HG03064 (cell line): ENCODE data around the gene DOCK4.

Experiments used
- ATAC-seq: cut with Tn5 transposase; IDR thresholded peaks from one replicate; pipeline ENCODE4 v1.9.1; 2021; ENCODE audit warnings: low read depth; ENCODE audit not compliant: unreplicated experiment

The DOCK4 gene

GRCh38 chr7:112065758-112066157, 140.4 kb downstream of the DOCK4 start:
- ATAC-seq, result no peak

DNA sequence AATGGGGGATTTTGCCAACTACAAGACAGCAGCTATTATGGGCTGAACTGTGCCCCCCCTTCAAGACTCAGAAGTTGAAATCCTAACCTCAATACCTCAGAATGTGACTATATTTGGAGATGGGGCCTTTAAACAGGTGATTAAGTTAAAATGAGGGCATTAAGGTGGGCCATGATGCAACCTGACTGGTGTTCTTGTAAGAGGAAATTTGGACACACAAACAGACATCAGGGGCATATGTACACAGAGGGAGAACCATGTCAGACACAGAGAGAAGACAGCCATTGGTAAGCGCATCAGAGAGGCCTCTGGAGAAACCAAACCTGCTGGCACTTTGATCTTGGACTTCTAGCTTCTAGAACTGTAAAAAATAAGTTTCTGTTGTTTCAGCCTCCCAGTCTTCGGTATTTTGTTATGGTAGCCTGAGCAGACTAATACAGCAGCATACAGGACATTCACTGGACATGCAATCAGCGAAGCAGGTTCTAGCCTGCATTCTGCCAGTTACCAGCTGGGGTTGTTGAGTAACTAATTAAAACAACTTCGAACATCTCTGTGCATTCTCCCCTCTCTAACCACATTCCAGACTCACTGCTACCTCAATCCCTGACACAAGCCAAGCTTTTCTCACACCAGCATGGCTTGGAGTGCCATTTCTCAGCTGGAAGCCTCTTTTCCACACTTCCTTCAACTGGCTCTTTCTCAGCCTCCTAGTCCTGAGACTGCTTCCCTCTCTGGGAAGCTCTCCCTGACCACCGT, 141.4 kb downstream of the DOCK4 start:
- ATAC-seq, result no peak

GRCh38 chr7:112063974-112064373, 142.2 kb downstream of the DOCK4 start:
- no peak for ATAC-seq

DNA sequence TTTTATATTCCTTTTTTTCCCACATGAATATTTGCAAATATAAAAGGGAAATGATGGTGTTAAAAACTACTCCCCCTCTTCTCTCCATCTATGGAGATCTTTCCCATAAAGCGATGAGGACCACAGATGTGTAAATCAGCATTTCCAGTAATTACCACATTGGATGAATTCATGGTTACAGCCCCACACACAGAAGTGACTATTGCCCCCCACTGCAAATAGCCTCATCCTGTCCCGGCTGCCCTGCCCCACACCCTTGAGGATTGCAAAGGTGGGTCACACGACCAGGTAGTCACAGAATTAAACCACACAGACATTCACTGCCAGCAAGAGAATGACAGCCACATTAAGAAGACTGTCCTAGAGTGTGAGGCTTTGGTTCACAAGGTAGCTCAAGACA, 145.1 kb downstream of the DOCK4 start:
- no peak for ATAC-seq

DNA sequence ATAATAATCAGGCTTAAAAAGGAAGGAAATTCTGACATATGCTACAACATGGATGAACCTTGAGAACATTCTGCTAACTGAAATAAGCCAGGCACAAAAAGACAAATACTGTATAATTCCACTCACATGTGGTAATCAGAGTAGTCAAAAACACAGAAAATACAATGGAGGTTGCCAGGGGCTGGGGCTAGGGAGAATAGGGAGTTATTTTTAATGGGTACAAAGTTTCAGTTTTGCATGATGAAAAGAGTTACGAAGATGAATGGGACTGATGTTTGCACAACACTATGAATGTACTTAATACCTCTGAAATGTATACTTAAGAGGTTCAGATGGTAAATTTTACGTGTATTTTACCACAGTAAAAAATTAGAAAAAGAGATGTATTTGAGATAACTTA, 145.6 kb downstream of the DOCK4 start:
- ATAC-seq, result no peak

GRCh38 chr7:112059675-112060074, 146.5 kb downstream of the DOCK4 start:
- no peak for ATAC-seq

- ATAC-seq, result no peak
These were observed 147.5 kb downstream of the DOCK4 start for GRCh38 chr7:112058686-112059085.

DNA sequence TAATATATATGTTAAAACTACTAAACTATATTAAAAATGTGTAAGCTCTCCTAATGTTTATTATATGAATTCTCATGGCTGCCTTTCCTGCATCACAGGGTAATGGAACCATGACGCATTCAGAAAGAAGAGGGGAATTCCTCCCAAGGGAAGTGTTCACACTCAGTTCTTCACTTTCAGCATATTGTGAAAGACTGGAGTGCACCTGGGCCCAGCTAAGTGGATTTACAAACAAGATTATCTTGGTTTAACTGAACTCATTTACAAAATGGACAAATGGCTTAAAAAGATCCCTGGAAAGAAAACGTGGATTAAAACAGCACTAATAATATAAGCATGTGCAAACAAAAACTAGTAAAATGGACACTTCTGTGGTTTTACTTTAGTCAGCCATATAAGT, 149.8 kb downstream of the DOCK4 start:
- ATAC-seq, result no peak

DNA sequence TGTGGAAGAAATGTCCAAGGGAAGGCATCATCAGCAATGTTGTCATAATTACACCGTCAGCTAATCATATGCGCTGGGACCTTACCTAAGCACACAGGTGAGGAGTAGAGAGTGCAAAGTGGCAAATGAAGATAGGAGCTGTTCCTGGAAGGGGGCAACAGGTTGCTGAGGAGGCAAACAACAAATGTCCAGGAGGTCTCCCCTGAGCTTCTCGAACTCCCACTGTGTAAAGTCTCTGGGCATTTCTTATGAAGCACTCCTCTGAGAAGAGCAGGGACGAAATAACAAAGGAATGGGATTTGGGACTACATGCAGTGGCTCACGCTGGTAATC, 152.5 kb downstream of the DOCK4 start:
- no peak for ATAC-seq

- ATAC-seq, result no peak
These were observed 153.0 kb downstream of the DOCK4 start for GRCh38 chr7:112052993-112053736.

DNA sequence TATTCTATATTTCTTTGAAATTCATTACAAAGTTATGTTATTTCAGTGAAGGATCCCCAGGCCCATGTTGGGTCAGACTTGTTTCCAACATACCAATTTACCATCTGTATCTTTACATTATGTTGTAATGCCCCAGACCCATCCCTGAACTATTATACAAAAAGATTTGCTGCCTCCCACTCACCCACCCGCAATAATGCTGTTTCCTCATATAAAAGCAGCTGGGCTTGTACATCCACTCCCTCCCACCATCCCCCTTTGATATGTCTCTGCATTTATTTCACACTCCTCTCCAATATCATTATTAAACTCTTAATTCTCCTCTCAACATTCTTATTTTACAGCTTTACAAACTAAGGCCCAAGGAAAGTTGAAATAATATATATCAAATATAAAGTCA, 153.7 kb downstream of the DOCK4 start:
- no peak for ATAC-seq

- no peak for ATAC-seq
These were observed 155.8 kb downstream of the DOCK4 start for GRCh38 chr7:112050250-112050881.

- ATAC-seq, result no peak
These were observed 156.5 kb downstream of the DOCK4 start for GRCh38 chr7:112049555-112050249.

- ATAC-seq, result no peak
These were observed 158.8 kb downstream of the DOCK4 start for GRCh38 chr7:112047421-112047820.

DNA sequence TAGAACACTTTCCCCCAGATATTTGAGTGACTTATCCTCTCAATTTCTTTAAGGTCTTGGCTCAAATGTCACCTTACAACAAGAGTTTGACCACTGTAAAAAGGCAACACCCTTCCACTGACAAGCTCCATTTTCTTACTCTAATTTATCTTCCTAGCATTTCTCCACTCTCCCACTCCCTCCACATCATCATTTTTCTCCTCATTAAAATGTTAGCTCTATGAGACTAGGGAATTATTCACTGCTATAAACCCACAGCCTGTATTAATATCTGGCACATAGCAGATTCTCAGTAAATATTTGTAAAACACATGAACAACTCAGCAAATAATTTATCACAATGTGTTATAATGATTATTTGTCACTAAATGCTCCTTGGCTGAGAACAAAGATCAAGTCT, 161.0 kb downstream of the DOCK4 start:
- ATAC-seq, result no peak

DNA sequence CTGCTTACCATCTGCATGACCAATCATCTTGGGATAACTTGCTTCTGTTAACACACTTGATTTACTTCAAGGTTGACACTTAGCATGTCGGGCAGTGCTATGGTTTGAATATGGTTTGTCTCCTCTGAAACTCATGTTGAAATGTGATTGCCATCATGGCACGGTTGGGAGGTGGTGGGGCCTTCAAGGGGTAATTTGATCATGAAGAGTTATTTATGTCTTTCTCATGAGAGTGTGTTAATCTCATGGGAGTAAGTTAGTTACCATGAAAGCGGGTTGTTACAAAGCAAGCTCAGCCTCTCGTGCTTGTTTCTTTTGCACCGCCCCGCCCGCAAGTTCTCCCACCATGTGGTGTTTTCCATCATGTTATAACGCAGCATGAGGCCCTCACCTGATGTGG, 163.6 kb downstream of the DOCK4 start:
- no peak for ATAC-seq

DNA sequence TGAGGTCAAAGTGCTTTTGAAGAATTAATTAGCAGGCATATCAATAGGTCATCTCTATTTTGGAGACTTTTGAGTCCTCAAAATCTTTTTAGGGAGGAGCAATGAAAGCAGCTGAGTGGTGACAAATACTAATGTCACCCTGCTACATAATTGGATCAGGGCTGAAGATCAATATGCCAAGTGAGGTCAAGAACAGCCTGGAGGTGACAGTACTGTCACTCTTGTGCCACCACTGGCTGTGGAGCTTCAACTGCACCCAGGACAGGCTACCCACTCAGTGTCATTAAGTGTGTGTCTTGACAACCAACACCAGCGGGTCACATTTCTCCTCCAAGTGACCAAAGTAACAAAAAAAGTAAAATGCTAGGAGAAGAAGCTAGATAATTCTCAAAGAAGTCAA, 167.8 kb downstream of the DOCK4 start:
- no peak for ATAC-seq

DNA sequence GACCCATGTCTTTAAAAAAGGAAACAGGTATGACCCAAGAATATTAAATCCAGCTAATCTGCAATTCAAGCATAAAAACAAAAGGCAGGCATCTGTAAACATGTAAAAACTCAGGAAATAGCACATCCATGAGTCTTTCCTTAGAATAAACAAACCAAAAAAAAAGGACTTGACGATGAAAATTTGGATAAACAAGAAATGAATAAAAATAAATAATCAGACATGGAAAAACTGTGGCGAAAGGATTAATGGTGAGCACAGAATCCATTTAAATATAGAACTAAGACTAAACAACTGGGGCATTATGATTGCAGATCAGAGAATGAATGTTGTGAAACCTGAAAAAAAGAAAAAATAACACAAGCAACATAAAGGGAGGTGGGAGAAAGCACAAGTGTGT, 170.1 kb downstream of the DOCK4 start:
- ATAC-seq, result no peak

DNA sequence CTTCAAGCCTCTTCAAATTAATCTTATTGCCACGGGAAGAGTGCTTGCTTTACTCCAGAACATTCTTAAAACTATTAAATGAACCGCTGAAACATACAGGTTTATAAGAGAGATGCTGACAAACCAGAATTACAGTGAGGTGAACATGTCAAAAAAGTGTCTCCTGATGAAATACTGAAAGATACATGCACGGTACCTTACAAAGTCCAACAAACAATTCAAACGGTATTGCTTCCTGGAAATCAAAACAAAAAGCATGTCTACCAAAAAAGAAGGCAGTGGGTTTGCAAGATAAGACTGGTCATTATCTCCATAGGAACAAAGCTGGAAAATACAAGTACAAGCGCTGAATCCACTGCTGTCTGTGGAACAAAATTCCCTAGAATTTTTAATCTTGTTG, 174.5 kb downstream of the DOCK4 start:
- no peak for ATAC-seq

DNA sequence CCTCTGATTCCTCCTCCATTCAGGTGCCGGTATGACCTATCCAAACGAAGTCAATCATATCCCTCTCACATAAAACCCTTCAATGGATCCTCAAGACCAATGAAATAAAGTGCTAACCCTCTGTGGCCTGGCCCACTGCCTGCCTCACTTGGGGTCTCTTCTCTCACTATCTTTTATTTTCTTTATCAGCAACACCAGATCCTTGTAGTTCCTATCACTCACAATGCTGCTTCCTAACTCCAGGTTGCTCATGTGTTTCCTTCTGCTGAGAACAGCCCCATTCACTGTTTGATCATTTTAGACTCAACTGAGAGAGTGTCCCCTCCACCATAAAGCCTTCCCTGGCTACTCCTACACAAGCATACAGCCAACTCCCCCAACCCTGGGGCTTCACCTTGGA, 180.6 kb downstream of the DOCK4 start:
- ATAC-seq, result no peak

DNA sequence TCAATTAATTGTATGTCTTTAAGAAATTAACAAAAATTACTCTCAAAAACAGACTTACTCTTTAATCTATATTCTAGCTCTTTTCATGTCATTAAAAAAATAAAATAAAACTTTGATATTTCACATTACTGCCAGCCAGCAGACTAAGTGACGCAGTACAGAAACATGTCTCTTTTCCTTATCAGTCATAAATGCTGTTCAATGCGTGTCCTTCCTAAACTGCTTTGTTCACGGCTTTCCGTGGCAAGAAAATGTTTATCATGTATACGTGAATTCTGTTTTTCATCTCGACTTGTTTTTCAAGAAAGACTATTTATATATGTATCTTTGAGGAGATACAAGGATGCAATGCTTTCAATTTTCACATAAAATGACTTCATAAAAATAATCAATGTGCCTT, 182.4 kb downstream of the DOCK4 start:
- no peak for ATAC-seq
